Ishikawa (cell line): ENCODE data around the gene YWHAE.

Source experiments
- CEBPB ChIP-seq: IDR thresholded peaks from 2 replicates; pipeline ENCODE4 v1.6.1; 2012
- CREB1 ChIP-seq: IDR thresholded peaks from 2 replicates; pipeline ENCODE4 v1.6.1; 2012; ENCODE audit warnings: low read depth
- EGR1 ChIP-seq: IDR thresholded peaks from 2 replicates; pipeline ENCODE4 v1.6.1; 2012
- EP300 ChIP-seq: IDR thresholded peaks from 2 replicates; pipeline ENCODE4 v1.6.1; 2012; ENCODE audit warnings: borderline replicate concordance
- FOXM1 ChIP-seq: IDR thresholded peaks from 2 replicates; pipeline ENCODE4 v1.6.1; 2012; ENCODE audit warnings: low read depth, borderline replicate concordance
- MAX ChIP-seq: IDR thresholded peaks from 2 replicates; pipeline ENCODE4 v1.6.1; 2012
- NFIC ChIP-seq: IDR thresholded peaks from 2 replicates; pipeline ENCODE4 v1.6.1; 2012
- RAD21 ChIP-seq: IDR thresholded peaks from 2 replicates; pipeline ENCODE4 v1.6.1; 2012; ENCODE audit warnings: low read depth
- REST ChIP-seq: IDR thresholded peaks from 2 replicates; pipeline ENCODE4 v1.6.1; 2012; ENCODE audit warnings: low read depth, mild to moderate bottlenecking
- TAF1 ChIP-seq: IDR thresholded peaks from 2 replicates; pipeline ENCODE4 v1.6.1; 2012; ENCODE audit warnings: low read depth, mild to moderate bottlenecking
- TCF12 ChIP-seq: IDR thresholded peaks from 2 replicates; pipeline ENCODE4 v1.6.1; 2012; ENCODE audit warnings: low read depth
- TEAD4 ChIP-seq: IDR thresholded peaks from 2 replicates; pipeline ENCODE4 v1.6.1; 2012
- YY1 ChIP-seq: IDR thresholded peaks from 2 replicates; pipeline ENCODE4 v1.6.1; 2012; ENCODE audit warnings: low read depth
- ZBTB7A ChIP-seq: IDR thresholded peaks from 2 replicates; pipeline ENCODE4 v1.6.1; 2012; ENCODE audit warnings: low read depth
- TF ChIP-seq, protein P1 (sequence below): IDR thresholded peaks from 2 replicates; pipeline ENCODE4 v1.6.1; 2012

YWHAE gene

GRCh38 chr17:1354030-1354429, 46.0 kb downstream of the YWHAE start:
- no peak for TF ChIP-seq NFIC
- no peak for TF ChIP-seq CREB1
- no peak for TF ChIP-seq FOXM1
- no peak for TF ChIP-seq EP300
- no peak for TF ChIP-seq MAX
- no peak for TF ChIP-seq YY1
- TF ChIP-seq TAF1, result no peak
- TF ChIP-seq RAD21, result no peak
- TF ChIP-seq EGR1, result no peak
- no peak for TF ChIP-seq TEAD4
- no peak for TF ChIP-seq ZBTB7A
- TF ChIP-seq TCF12, result no peak
- no peak for TF ChIP-seq REST
- no peak for TF ChIP-seq CEBPB
- TF ChIP-seq, protein P1, sequence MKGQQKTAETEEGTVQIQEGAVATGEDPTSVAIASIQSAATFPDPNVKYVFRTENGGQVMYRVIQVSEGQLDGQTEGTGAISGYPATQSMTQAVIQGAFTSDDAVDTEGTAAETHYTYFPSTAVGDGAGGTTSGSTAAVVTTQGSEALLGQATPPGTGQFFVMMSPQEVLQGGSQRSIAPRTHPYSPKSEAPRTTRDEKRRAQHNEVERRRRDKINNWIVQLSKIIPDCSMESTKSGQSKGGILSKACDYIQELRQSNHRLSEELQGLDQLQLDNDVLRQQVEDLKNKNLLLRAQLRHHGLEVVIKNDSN, result no peak

- TF ChIP-seq CREB1 (no peak), CEBPB (no peak), TCF12 (no peak), TEAD4 (no peak), EP300 (no peak), TAF1 (no peak), YY1 (no peak)
Observed at GRCh38 chr17:1351971-1352370, 48.1 kb downstream of the YWHAE start.

DNA sequence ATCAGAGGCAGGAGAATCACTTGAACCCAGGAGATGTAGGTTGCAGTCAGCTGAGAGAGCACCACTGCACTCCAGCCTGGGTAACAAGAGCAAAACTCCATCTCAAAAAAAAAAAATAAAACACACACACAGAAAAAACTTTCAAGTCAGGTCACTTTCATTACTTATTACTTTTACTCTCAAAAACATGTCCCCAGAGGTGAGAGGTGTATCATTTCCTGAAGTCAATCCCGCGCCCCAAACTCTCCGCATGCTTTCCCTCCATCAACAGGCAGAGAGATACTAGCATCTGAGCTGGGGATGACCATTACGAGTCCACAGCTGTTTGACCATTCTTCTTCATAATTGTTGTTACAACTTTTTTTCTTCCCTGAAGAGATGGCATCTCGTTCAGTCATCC, 48.7 kb downstream of the YWHAE start:
- TF ChIP-seq YY1 (no peak), NFIC (no peak), ZBTB7A (no peak), TAF1 (no peak), CREB1 (no peak)

DNA sequence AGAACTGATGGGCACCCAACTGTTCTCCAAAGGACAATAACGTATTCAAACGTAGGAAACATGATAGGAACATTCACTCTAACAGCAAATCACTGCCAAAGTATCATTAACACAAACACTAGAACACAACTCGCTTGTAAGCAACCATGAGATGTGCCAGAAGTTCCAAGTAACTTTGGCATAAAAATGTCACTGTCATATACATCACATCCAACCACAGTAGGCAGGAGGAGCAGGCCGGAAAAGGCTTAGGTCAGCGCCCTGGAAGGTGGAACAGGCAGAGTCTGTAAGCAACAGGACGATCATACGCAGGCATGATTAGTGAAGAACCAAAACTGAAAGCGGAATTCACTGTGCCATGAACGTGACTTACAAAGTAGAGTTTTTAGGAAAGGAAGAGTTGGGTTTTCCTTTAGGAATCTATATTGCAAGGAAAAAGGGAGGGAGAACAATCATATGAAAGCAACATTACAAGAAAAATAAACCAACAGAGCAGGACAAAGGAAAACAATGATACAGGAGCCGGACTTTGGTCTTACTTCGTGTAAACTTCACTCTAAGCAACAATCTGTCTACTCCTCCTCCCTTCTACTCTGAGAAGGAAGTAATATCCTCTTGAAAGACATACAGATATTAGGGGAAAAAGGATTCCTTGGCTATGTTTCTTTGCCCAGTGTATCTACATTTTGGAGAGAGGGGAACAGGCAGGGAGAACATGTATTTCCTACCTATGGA, 52.3 kb downstream of the YWHAE start:
- no peak for TF ChIP-seq CREB1
- no peak for TF ChIP-seq CEBPB
- no peak for TF ChIP-seq TEAD4
- no peak for TF ChIP-seq MAX
- no peak for TF ChIP-seq TCF12
- TF ChIP-seq RAD21, result no peak
- no peak for TF ChIP-seq ZBTB7A
- TF ChIP-seq REST, result no peak
- TF ChIP-seq, protein P1, result no peak
- TF ChIP-seq YY1, result no peak
- no peak for TF ChIP-seq FOXM1
- no peak for TF ChIP-seq NFIC
- TF ChIP-seq TAF1, result no peak
- TF ChIP-seq EP300, result no peak
- TF ChIP-seq EGR1, result no peak

DNA sequence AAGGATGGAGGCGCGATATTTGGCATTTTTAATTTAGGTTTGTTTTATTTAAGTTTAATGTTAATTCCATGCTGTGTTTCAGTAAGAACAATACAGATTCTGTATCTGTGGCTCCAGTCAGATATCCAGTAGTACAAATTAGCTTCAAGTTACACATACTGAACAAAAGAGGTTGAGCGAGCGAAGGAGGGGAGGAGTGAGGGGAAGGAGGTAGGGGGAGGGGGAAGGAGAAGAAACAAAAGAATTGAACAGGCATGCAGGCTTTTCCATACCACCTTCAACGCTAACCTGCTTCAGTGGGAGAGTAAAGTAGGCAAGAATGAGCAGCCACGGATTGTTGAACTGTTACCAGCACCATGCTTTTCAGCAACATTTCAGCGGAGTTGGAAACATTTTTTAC, 55.5 kb downstream of the YWHAE start:
- no peak for TF ChIP-seq ZBTB7A
- TF ChIP-seq, protein P1, result no peak
- no peak for TF ChIP-seq TCF12
- TF ChIP-seq TAF1, result no peak
- TF ChIP-seq YY1, result no peak
- TF ChIP-seq CREB1, result no peak
- no peak for TF ChIP-seq TEAD4
- TF ChIP-seq RAD21, result no peak
- no peak for TF ChIP-seq EGR1
- TF ChIP-seq FOXM1, result no peak
- no peak for TF ChIP-seq REST
- no peak for TF ChIP-seq NFIC
- TF ChIP-seq MAX, result no peak
- TF ChIP-seq EP300, result no peak
- TF ChIP-seq CEBPB, result no peak
